ENCODE data around the gene SLC39A11. TPM values are rescaled to one million over a fixed set of nuclear protein-coding genes. Genes with fewer than 3 reads are reported as not detected.

Gene SLC39A11
- total RNA-seq, 1 experiment from 2014 or later, result 15.2 TPM

DNA sequence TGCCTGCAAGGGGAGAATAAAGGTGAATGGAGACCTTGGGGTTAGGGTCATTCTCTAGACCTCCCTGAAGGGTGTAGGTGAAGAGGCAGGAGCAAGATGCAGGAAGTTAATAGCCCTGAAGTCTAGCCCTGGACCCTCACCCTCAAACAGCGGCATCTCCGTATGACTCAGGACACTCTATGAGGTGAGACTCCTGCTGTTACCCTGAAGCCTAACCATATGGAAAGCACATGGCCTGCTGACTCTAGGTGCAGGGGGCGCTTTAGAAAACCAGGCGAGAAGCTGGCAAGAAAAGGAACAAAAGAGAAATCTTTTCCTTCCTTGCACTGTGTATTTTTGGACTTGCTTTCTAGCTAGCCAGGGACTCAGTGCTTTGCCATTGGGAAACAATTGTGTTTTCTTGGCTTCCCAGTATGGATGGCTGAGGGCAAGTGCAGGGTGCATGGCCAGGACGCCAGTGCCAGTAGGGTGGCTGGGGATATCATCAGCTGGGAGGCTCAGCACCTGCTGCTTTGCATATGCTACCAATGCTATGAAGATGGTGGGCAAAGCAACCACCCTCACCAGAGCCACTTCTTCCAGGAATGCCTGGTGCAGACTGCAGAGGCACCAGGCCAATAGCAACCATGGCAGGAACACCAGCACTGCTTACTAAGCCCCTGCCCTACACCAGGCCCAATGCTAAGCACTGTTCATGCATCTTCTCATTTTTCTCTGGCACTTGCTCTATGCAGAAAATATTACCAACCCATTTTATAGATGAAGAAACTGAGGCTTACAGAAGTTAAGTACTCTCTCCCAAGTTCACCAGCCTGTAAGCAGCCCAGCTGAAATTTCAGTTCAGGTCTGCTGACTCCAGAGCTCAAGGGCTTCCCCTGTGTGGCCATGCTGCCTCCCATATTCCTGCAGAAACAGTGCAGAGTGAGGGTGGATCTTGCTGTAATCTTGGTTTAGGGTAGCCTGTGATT is 425.1 kb downstream of the SLC39A11 start:
- no peak overlapping the region for H3K18ac ChIP-seq (ENCODE audit: insufficient read length, low read depth, low read length)
- no peaks in the 10 kb centered on the region for H4K20me1 ChIP-seq (ENCODE audit: control insufficient read depth, insufficient read depth, insufficient read length)
- H2BK120ac ChIP-seq (ENCODE audit: low read depth, low read length, poor library complexity, severe bottlenecking), result no peak overlapping the region
- H3K23ac ChIP-seq (ENCODE audit: insufficient read length, low read depth, low read length), result no peak overlapping the region
- H3K4me1 ChIP-seq (ENCODE audit: insufficient read depth, low read length), result peaks cover 6% of the 10 kb centered on the region; the same call in 1 of the 2 replicates
- Mint-ChIP-seq H3K9me3 (no peaks in the 10 kb centered on the region; a peak in 2 of 5 replicates), H3K4me1 (peaks cover 9 to 11% of the 10 kb centered on the region in 2 experiments), H3K27me3 (ENCODE audit: low read depth) (peaks cover 5% of the 10 kb centered on the region; the same call in 1 of the 2 replicates), H3K27ac (no peak overlapping the region), H3K36me3 (ENCODE audit: insufficient read depth in 1 of 3, low read depth in 3 of 3) (no peaks in the 10 kb centered on the region; a peak in 2 of 7 replicates), H3K4me3 (no peak overlapping the region)
- no peaks in the 10 kb centered on the region for H3K79me2 ChIP-seq (ENCODE audit: insufficient read depth, low read length)
- no peak overlapping the region for H3K27ac ChIP-seq (ENCODE audit: insufficient read length, low read depth, low read length)
- no peak overlapping the region for H3K4ac ChIP-seq (ENCODE audit: low read depth, low read length)
- H3K79me1 ChIP-seq (ENCODE audit: insufficient read depth, low read depth, low read length, poor library complexity, severe bottlenecking), result no peaks in the 10 kb centered on the region
- no peaks in the 10 kb centered on the region for H3K23me2 ChIP-seq (ENCODE audit: insufficient read length, low read depth, low read length, poor library complexity, severe bottlenecking)
- TF ChIP-seq, protein P1, sequence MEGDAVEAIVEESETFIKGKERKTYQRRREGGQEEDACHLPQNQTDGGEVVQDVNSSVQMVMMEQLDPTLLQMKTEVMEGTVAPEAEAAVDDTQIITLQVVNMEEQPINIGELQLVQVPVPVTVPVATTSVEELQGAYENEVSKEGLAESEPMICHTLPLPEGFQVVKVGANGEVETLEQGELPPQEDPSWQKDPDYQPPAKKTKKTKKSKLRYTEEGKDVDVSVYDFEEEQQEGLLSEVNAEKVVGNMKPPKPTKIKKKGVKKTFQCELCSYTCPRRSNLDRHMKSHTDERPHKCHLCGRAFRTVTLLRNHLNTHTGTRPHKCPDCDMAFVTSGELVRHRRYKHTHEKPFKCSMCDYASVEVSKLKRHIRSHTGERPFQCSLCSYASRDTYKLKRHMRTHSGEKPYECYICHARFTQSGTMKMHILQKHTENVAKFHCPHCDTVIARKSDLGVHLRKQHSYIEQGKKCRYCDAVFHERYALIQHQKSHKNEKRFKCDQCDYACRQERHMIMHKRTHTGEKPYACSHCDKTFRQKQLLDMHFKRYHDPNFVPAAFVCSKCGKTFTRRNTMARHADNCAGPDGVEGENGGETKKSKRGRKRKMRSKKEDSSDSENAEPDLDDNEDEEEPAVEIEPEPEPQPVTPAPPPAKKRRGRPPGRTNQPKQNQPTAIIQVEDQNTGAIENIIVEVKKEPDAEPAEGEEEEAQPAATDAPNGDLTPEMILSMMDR (conservative IDR thresholded peaks at IDR 0.05), result no peak
- no peak overlapping the region for H2BK5ac ChIP-seq (ENCODE audit: insufficient read length, low read length)
- no peak overlapping the region for H4K91ac ChIP-seq (ENCODE audit: insufficient read length, low read depth, low read length)
- no peak for DNase-seq
- H3K9ac ChIP-seq (ENCODE audit: extremely low read depth, insufficient read length, low read length), result no peak overlapping the region
- H3K56ac ChIP-seq (ENCODE audit: insufficient read length, low read depth, low read length), result no peak overlapping the region
- no peak overlapping the region for H2BK12ac ChIP-seq (ENCODE audit: insufficient read length, low read depth, low read length)
- no peak overlapping the region for H3K4me2 ChIP-seq (ENCODE audit: insufficient read depth, insufficient read length, low read length)
- H3K14ac ChIP-seq (ENCODE audit: insufficient read depth, low read length), result no peak overlapping the region
- no peak overlapping the region for H2BK20ac ChIP-seq (ENCODE audit: low read depth, low read length, poor library complexity, severe bottlenecking)
- no peaks in the 10 kb centered on the region; the same call in 1 of the 2 replicates for H3K27me3 ChIP-seq (ENCODE audit: insufficient read depth, low read length)
- H2AFZ ChIP-seq (ENCODE audit: low read length), result no peak overlapping the region
- H4K8ac ChIP-seq (replicated peaks; ENCODE audit: insufficient read length, low read depth, low read length), result no peak overlapping the region
- H2BK15ac ChIP-seq (ENCODE audit: low read depth, low read length), result no peak overlapping the region
- WGBS (ENCODE audit: extremely low coverage, insufficient read length, low lambda C conversion rate), result no CpG with 5 or more reads among the region's 5 CpGs
- H3T11ph ChIP-seq (ENCODE audit: low read length), result no peak overlapping the region
- no peaks in the 10 kb centered on the region for H3K9me3 ChIP-seq (ENCODE audit: control insufficient read depth, low read depth, low read length)
- H4K5ac ChIP-seq (ENCODE audit: insufficient read length, low read depth, low read length), result no peak overlapping the region
- H2AK5ac ChIP-seq (ENCODE audit: insufficient read length, low read length), result no peak overlapping the region
